HG02885 (cell line): Measurements from ENCODE around the gene ETV3.
A peak's percentile ranks its signal among the peaks of the same experiment; 100 is the strongest.
"Not testable (repeated sequence)": the region's sequence is repeated elsewhere in the genome, so short reads cannot be mapped to it uniquely, and the experiment has no call there.

ENCODE experiments used
- ATAC-seq: cut with Tn5 transposase; IDR thresholded peaks from one replicate; pipeline ENCODE4 v1.9.1; 2021; ENCODE audit warnings: mild to moderate bottlenecking; ENCODE audit not compliant: unreplicated experiment, poor library complexity

Gene ETV3

GRCh38 chr1:157138220-157139051, at the start of gene ETV3:
Gene ETV3 (minus strand): TSS chr1:157138395. CDS start chr1:157136352, 2,043 bp downstream.
- peak; percentile 87 for ATAC-seq

GRCh38 chr1:157186281-157186992, 48.2 kb upstream of the ETV3 start:
- ATAC-seq = no peak

- no peak for ATAC-seq
These were observed 45.7 kb upstream of the ETV3 start for GRCh38 chr1:157183870-157184269.

GRCh38 chr1:157182371-157182770, 44.2 kb upstream of the ETV3 start:
- ATAC-seq = not testable (repeated sequence)

- ATAC-seq = no peak
These were observed 43.6 kb upstream of the ETV3 start for GRCh38 chr1:157181790-157182189.

GRCh38 chr1:157181258-157181657, 43.1 kb upstream of the ETV3 start:
- ATAC-seq = no peak

- no peak for ATAC-seq
These were observed 40.3 kb upstream of the ETV3 start for GRCh38 chr1:157178490-157178889.

GRCh38 chr1:157177733-157178394, 39.7 kb upstream of the ETV3 start:
- ATAC-seq = no peak

- ATAC-seq = no peak
These were observed 38.5 kb upstream of the ETV3 start for GRCh38 chr1:157176591-157177121.

GRCh38 chr1:157176016-157176415, 37.8 kb upstream of the ETV3 start:
- no peak for ATAC-seq

- no peak for ATAC-seq
These were observed 35.8 kb upstream of the ETV3 start for GRCh38 chr1:157173900-157174410.

GRCh38 chr1:157173241-157173640, 35.0 kb upstream of the ETV3 start:
- not testable (repeated sequence) for ATAC-seq

GRCh38 chr1:157172591-157172990, 34.4 kb upstream of the ETV3 start:
- not testable (repeated sequence) for ATAC-seq

- not testable (repeated sequence) for ATAC-seq
These were observed 33.8 kb upstream of the ETV3 start for GRCh38 chr1:157171903-157172503.

- no peak for ATAC-seq
These were observed 32.7 kb upstream of the ETV3 start for GRCh38 chr1:157170677-157171515.

- ATAC-seq = no peak
These were observed 29.8 kb upstream of the ETV3 start for GRCh38 chr1:157168015-157168414.

- no peak for ATAC-seq
These were observed 29.2 kb upstream of the ETV3 start for GRCh38 chr1:157167437-157167836.

GRCh38 chr1:157166590-157166989, 28.4 kb upstream of the ETV3 start:
- ATAC-seq = no peak
